SK-N-MC (cell line): ENCODE data around the gene PTPN22.

Experiments used
- EZH2 ChIP-seq: fragments of 200-600 bp; sonication (generic); IDR thresholded peaks from one replicate; pipeline ENCODE4 v1.6.1; 2017; ENCODE audit warnings: antibody characterized with exemption
- POLR2AphosphoS5 ChIP-seq: IDR thresholded peaks from 2 replicates; pipeline ENCODE4 v1.6.1; 2012; ENCODE audit warnings: mild to moderate bottlenecking, low read depth, low read length, borderline replicate concordance

DNA sequence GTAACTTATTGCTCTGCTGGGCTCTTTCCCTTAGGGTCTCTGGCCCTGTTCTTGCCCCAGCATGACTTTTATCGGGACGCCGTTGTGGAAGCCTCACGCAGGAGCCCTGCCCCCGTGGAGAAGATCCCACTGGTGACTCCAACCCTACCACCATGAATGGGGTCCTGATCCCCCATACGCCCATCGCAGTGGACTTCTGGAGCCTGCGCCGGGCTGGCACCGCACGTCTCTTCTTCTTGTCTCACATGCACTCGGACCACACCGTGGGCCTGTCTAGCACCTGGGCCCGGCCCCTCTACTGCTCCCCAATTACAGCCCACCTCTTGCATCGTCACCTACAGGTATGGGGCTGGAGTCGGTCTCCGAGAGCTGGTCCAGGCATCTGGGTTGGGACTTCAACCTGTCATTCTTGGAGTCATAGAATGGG, 33.9 kb upstream of the PTPN22 start:
- no peak for TF ChIP-seq EZH2
- no peak for TF ChIP-seq POLR2AphosphoS5
